DMS153 treated with DMSO at 0.1 percent for 48 hours (cell line): ENCODE results near the gene ATP5MC3.
"Not testable (repeated sequence)": the region's sequence is repeated elsewhere in the genome, so short reads cannot be mapped to it uniquely, and the experiment has no call there.

Experiments
- DNase-seq: peaks from one replicate; lab custom pipeline; 2025; ENCODE audit not compliant: unreplicated experiment; lab: John Stamatoyannopoulos, UW

Gene ATP5MC3

DNA sequence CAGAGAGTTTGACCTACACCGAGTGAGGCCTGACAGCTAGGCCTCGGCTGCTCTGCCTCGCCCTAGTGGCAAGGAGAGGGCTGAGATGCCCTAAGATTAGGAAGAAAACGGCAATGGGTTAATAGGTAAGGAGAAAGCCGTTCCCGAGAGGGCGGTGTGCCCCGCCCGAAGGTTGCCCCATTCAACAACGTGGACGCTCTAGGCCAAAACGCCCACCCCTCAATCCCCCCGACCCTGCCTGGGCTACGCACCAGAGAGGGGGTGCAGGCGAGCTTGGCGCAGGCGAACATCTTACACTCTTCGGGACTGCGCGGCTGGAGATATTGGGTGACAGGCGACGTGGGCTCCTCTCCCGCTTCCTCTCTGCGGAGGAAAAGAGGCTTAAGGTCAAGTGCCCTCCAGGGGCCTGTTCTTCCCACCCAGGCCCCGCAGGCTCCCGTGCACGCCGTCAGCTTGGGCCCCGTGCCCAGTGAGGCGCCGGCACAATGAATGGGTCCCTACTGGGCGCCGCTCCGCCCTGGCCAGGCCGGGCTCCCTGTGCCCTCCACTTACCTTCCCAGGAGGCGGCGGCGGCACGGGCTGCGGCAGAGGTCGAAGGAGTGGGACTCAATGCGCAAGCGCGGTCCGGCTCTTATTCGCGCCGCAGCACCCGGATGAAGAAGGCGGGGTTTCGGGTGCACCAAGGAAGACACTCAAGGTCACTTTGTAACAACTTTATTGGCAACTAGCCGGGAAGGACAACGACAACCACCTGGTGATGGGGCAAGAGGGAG lies at the start of gene ATP5MC3:
Gene ATP5MC3 (minus strand): TSS at position 607 of the 773 bp plus-strand sequence. CDS start 317 bp downstream, at position 290.
- DNase-seq, result peak; percentile 86

DNA sequence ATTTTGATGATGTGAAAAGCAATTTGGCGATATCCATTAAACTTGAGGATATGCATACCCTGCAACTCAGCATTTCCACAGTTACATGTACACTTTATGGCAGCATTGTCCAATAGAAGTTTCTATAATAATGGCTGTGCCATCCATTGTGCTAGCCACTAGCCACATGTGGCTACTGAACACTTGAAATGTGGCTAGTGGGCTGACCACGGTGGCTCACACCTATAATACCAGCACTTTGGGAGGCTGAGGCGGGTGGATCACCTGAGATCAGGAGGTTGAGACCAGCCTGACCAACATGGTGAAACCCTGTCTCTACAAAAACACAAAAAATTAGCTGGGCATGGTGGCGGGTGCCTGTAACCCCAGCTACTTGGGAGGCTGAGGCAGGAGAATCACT lies 47.1 kb upstream of the ATP5MC3 start:
- DNase-seq, result not testable (repeated sequence)

DNA sequence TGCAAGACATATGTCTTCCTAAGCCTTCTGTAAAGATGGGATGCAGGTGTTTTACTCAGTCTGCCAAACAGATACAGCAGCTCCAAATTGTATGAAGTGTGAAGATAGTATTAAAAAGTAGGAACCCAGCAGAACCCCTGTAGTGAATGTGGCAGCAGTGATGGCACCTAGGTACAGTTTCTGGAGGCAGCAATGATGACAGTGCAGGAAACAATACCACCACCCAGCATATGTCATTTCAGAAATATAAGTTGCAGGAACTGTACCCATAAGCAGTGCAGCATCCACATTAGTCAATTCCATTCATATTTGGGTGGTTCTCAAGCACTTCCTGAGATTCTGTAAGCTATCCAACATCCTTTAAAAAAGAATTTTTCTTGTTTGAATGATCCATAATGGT lies 46.7 kb upstream of the ATP5MC3 start:
- no peak for DNase-seq

DNA sequence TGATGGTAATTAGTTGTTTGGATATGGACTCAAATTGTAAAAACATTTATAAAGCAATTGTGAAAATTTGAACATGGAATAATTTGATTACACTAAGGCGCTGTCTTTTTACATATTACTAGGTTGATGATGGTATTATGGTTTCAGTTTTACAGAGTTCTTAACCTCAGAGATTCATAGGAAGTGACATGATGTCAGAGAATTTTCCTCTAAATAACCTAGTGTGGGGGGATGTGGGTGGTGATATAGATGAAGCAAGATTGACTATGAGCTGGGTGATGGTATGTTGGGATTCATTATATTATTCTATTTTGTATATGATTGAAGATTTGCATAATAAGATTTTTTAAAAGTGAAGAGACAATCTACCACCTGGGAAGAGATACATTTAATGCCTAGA lies 45.9 kb upstream of the ATP5MC3 start:
- DNase-seq, result no peak

DNA sequence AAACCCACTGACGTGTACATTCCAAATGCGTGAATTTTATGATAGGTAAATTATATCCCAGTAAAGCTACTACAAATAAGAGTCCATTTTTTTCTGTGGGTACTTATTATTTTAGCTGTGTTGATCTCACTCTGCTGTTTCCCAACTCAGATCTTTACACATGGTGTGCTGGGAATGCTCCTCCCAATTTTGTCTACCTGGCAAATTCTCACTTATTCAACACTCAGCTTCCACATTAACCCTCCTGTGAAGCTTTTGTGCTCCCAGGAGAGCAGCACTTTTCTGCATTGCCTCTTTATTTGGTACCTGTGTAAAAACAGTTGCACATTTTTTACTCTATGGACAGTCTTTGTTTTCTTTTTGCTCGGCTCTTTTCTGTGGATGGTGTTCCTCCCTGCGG lies 38.6 kb upstream of the ATP5MC3 start:
- no peak for DNase-seq

DNA sequence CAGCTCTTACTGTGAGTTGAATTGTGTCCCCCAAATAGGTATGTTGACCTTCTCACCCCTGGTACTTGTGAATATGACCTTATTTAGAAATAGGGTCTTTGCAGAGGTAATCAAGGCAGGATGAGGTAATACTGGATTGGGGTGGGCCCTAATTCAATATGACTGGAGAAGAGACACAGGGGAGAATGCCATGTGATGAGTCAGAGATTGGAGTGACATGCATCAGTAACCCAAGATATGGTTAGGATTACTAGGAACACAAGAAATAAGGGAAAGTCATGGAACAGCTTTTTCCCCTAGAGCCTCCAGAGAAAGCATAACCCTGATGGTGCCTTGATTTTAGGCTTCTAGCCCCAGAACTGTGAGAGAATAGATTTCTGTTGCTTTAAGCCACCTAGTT lies 37.0 kb upstream of the ATP5MC3 start:
- DNase-seq, result no peak

DNA sequence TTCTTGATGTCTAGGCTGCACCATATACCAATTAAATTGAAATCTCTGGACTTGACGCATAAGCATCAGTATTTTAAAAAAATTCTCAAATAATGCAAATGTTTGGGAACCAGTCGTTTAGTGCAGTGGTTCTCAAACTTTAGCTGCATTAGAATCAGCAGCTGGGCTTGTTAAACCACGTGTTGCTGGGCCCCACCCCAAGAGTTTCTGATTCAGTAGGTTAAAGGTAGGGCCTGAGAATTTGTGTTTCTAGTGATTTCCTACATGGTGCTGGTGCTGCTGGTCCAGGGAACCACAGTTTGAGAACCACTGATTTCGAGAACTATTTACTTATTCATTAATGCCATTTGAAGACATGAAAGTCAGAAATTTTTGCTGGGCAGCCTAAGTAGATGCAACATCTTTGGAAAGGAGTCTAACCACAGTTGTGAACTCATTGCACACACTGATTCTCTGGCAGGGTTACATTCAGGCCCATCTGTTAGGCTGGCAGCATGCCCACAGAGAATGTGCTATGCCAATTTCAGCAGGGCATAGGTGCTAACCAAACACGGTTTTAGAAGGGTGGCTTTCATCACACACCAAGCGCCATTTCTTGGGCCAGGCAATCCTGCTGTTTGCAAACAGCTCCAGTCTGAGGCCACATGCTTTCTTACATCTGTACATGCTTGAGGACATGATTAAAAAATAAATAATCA lies 26.4 kb upstream of the ATP5MC3 start:
- peak; percentile 46 for DNase-seq

DNA sequence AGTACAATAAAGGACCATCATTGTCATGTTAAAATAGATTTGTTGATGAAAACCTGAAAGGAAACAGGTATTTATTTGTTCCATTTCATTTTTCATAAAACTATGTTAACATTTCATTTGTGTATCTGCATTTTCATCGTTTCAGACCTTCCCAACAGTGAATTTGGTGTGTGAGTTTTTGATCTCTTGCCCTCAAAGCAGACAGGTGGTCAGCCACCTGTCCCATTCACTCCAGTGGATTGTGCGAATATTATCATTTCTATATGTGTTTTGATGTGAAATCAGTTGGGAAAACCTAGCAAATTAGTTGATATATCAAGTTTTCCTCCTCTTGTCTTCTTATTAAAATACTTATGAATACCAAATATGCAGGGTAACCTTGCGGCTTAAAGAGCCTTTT lies 25.4 kb upstream of the ATP5MC3 start:
- DNase-seq, result no peak

DNA sequence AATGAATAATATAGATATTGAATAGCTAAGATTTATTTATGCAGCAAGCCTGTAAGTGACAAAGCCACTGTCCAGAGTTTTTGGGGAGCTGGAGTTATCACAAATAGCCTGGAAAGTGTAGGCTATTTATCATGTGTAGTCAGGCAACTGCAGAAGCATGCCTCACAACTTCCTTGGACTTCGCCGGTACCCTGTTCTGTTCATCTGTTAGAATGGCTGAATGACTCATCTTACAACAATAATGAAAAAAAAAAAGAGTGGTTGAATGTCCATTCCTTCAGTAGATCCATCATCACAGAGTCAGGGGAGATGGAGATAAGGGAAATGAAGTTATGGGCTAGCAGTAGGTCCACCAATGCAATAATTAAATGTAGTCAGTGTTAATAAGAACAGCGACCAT lies 24.0 kb upstream of the ATP5MC3 start:
- no peak for DNase-seq

DNA sequence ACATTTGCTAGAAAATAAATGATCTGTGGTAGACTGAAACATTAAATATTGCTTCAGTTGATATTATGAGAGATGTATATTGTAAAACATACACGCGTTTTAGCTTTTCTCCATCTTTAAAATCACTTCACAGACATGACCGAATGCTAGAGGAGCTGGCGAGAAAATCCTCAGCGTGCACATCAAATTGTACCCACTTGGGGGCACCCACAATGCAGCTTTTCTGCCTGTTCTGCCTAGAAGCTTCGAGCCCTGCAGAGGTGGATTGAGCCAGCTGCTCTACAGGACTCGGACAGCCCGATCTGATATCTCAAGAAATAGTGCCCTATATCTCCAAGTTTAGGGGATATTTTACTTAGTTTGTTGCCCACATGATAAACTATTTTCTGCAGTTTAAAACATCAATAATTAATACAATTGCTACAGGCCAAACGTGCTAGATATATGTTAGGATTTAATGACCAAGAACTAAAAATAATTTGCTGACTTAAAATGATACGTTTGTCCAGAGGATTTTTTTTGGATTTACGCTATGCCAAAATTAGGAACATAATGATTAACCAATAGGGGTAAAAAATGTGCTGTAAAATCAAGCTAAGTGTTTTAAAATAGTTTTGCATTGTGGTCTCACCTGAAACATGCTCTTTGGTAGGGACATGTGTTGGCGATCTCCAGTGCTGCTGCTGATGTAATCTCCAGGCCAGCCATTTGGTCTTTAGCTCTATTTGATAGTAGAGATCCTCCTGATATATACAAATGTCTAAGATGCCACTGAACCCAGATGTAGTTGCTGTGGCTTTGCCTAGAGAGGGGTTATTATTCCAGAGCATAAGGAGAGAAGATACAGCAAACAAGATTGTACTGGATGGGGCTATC lies 22.3 kb upstream of the ATP5MC3 start:
- DNase-seq, result peak; percentile 48

DNA sequence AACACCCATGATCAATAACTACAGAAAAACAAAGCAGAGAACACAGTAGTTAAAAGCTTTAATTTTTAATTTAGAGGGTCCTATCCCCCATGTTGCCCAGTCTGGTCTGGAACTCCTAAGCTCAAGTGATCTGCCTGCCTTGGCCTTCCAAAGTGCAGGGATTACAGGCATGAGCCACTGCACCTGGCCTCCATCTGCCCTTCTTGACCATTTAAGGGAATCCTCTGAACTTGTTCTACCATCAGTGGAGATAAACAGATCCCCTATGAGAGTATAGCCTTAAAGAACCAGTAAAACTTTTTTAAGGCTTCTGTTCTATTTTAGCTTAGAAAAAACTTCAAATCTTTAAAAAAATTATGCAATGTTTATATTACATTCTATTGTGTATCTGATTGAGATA lies 13.5 kb upstream of the ATP5MC3 start:
- no peak for DNase-seq

DNA sequence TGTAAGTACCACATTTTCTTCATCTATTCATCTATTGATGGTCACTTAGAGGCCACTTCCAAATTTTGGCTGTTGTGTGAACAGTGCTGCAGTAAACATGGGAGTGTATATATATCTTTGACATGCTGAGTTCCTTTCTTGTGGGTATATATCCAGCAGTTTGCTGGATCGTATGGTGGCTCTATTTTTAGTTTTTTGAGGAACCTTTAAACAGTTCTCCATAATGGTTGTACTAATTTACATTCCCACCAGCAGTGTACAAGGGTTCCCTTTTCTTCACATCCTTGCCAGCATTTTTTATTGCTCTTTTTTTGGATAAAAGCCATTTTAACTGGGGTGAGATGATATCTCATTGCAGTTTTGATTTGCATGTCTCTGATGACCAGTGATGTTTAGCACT lies 7.3 kb upstream of the ATP5MC3 start:
- DNase-seq, result no peak

DNA sequence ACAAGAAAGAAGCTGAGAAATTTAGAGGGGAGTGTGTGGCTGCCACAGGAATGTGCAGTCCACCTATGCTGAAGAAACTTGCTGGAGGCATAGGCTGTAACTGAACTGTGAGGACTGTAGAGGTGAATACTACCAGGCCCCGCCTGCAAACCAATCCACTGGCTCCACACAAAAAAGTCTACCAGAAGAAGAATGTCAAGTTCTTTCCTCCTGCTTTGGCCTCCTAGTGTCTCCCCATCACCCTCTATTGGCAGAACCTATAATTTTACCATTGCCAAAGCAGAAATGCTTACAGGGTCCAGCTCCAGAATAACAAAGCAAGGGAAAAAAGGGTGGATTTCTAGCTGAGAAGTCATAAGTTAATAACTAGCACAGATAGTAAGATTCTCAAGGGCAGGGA lies 5.9 kb upstream of the ATP5MC3 start:
- no peak for DNase-seq

DNA sequence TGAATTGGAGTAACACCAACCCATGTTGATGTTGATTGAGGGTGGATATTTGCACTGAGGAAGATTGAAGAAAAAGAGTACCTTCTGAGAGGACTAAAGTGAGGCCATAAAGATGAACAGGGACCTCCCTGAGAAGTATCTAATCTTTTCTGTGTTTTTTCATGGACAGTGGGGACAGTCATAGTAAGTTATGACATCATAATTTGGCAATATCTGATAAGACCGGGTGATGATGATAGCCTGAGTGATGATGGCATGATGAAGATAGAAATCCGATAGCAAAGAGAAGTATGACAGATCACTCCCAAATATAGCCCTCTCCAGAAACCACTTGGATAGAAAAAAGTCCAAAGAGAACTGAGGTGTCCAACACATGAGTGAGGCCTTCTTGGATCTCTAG lies 2.2 kb upstream of the ATP5MC3 start:
- no peak for DNase-seq

DNA sequence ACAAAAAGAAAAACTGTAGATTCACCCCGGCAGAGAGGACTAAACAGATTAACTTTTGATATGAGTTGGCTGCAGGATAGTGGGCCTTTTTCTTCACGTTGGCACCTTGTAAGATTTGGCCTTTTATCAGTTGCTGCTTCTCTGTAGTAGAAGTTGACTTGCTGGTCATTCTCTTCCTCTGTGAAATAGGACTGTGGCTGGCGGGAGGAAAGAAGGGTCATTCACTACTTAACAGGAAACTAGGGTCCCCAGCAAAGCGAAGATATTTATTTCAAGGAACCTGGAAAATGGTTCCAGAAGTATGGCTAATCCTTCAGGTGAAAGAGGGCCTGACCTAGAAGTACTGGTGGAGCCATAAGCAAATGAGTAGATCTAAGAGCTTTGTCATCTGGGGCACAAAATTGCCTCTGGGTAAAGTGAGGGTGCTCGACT lies 383 bp upstream of the ATP5MC3 start:
- no peak for DNase-seq

DNA sequence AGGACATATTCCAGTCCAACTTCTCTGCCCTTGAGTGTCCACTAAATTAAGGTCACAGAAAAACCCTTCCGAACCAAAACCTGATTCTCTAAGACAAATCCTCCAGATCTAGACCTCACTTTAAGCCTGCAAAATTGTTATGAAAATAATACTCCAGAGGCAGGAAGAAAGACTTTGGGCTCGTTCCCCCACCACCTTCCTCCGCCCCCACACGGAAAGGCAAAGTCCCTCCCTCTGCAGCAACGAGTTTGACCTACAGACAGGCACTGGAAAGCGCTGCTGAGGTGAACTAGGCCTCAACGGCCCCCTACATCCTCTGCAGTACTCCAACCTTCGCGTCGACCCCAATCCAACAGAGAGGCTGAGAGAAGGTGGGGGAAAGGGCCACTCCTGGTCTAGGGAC lies 808 bp downstream of the ATP5MC3 start:
- no peak for DNase-seq

DNA sequence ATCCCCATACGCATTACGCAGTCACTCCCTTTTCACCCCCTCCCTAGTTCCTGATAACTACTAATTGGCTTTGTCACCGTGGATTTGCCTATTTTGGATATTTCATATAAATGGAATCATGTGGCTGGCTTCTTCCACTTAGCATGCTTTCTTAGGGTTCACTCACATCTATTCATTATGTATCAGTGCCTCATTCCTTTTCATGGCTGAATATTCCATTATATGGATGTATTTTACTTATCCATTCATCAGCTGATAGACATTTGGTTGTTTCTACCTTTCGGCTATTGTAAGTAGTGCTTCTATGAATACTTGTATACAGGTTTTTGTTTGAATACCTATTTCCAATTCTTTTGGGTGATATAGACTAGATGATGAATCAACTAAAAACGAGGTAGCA lies 4.9 kb downstream of the ATP5MC3 start:
- no peak for DNase-seq

DNA sequence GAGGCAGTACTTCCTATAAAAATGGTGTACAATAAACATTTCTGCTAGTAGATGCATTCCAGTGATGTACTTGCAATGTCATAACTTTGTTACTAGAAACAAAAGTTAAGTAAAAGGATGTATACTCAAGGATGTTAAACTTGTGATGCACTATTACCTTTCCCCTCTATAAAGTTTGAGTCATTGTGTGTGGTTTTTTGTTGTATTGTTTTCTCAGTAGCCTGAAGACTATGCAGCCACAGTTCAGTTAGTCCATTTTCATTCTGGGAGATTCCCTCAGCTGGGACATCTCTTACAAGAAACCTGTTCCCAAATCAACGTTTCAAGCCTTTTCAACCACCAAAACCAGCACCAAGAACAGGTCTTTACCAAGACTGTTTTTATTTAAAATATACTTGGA lies 5.6 kb downstream of the ATP5MC3 start:
- no peak for DNase-seq

DNA sequence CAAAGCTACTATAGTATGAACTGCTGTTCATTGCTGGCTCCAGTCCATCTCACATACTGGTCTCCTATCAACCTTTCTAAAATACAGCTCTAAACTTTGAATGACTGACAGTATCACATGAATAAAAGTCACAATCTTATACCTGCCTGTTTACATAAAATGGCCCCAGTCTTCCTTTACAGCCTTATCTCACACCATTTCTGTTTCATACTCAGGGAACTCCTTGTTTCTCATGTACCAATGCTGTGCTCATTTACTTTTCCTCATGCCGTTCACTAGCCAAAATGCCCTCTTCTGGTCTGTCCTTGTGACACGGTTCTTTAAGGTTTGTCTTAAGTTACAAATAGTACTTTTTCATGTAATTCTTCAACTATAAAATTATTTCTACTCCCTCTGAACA lies 6.2 kb downstream of the ATP5MC3 start:
- no peak for DNase-seq

DNA sequence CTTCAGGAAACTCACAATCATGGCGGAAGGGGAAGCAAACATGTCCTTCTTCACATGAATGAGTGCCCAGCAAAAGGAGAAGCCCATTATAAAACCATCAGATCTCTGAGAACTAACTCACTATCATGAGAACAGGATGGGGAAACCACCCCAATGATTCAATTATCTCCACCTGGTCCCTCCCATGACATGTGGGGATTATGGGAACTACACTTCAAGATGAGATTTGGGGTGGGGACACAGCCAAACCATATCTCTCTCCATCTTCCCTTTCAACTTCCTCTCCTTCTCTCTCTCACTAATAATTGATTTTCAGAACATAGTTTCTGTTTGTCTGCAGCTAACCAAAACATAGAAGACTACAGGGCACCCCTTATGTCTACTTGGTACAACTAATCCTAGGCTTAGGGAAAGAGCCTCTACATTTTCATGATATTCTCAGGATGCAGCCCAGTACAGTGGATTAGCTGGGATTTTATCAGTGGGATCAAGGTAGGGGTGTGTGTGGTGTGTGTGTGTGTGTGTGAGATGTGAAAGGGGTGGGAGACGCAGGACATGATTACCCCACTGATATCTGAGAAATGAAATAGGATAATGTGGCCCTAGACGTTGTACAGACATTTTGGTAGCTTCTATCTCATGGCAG lies 10.7 kb downstream of the ATP5MC3 start:
- no peak for DNase-seq

DNA sequence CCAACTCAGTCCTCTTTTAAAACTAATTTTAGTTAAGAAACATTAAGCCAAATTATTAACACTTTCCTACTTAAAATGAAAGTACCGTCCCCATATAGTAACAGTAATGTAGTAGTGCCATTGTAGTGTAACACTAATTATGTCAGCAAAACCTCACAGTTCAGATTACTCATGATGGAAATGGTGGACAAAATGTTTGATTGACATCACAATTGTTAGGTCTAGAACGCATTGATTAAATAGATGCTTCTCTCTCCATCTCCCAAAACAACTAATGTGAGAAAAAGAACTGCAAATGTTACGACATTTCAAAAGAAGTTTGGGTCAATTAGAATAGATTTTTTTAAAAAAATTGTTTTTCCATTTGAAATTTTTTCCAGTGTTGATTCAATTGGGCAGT lies 12.3 kb downstream of the ATP5MC3 start:
- DNase-seq, result no peak
